ENCODE data around the gene MSL3. TPM values are rescaled to one million over a fixed set of nuclear protein-coding genes. Genes with fewer than 3 reads are reported as not detected.

Gene MSL3
- total and polyA plus RNA-seq, 5 donors from 2014 or later = 80.0 to 123 (median 101) TPM

- Histone ChIP-seq H3K4me3 (ENCODE audit: low read depth, low read length) (no peak overlapping the region), H3K27ac (ENCODE audit: insufficient read depth, low read length, poor library complexity, severe bottlenecking) (no peak overlapping the region), H3K4me1 (ENCODE audit: control insufficient read depth, insufficient read depth, low read length, poor library complexity, severe bottlenecking) (peaks cover 7% of the 10 kb centered on the region), H3K9me3 (ENCODE audit: control insufficient read depth in 2 of 2, low read length in 2 of 2) (no peaks in the 10 kb centered on the region), H3K27me3 (ENCODE audit: control insufficient read depth, insufficient read depth, low read length) (no peaks in the 10 kb centered on the region), H3K36me3 (ENCODE audit: control insufficient read depth, insufficient read depth, low read length) (no peaks in the 10 kb centered on the region)
- peak overlapping the region in 2 of 4 donors; percentile 75 to 81 for H3K4me3 Mint-ChIP-seq
- peaks cover 0 to 14% (median 7%) of the 10 kb centered on the region in 4 donors for H3K4me1 Mint-ChIP-seq
- DNase-seq (no peak), ATAC-seq (ENCODE audit: low read depth in 2 of 2) (no peak)
- no peak overlapping the region for H3K27ac Mint-ChIP-seq
- H3K9me3 Mint-ChIP-seq = peaks cover 0 to 4% (median 0%) of the 10 kb centered on the region in 7 donors
- no peaks in the 10 kb centered on the region for H3K36me3 Mint-ChIP-seq
- peaks cover 9% of the 10 kb centered on the region for H3K27me3 Mint-ChIP-seq
Measured at GRCh38 chrX:11754958-11755645, 2.9 kb upstream of the MSL3 start.

GRCh38 chrX:11755724-11756123, 2.3 kb upstream of the MSL3 start:
- peaks cover 0 to 4% (median 0%) of the 10 kb centered on the region in 7 donors for H3K9me3 Mint-ChIP-seq
- H3K27me3 Mint-ChIP-seq = peaks cover 9% of the 10 kb centered on the region
- H3K4me3 Mint-ChIP-seq = peak overlapping the region; percentile 12 to 86 (median 67)
- DNase-seq (no peak), ATAC-seq (ENCODE audit: low read depth in 2 of 2) (no peak)
- no peaks in the 10 kb centered on the region for H3K36me3 ChIP-seq (ENCODE audit: control insufficient read depth, insufficient read depth, low read length)
- no peaks in the 10 kb centered on the region for H3K9me3 ChIP-seq (ENCODE audit: control insufficient read depth in 2 of 2, low read length in 2 of 2)
- peaks cover 9% of the 10 kb centered on the region for H3K4me1 ChIP-seq (ENCODE audit: control insufficient read depth, insufficient read depth, low read length, poor library complexity, severe bottlenecking)
- H3K27ac Mint-ChIP-seq = no peak overlapping the region
- H3K27me3 ChIP-seq (ENCODE audit: control insufficient read depth, insufficient read depth, low read length) = no peaks in the 10 kb centered on the region
- H3K4me3 ChIP-seq (ENCODE audit: low read depth, low read length) = no peak overlapping the region
- no peaks in the 10 kb centered on the region for H3K36me3 Mint-ChIP-seq
- H3K27ac ChIP-seq (ENCODE audit: insufficient read depth, low read length, poor library complexity, severe bottlenecking) = no peak overlapping the region
- peaks cover 0 to 16% (median 9%) of the 10 kb centered on the region in 4 donors for H3K4me1 Mint-ChIP-seq

- Mint-ChIP-seq H3K4me1 (peaks cover 0 to 22% (median 12%) of the 10 kb centered on the region in 4 donors), H3K27me3 (peaks cover 9% of the 10 kb centered on the region), H3K36me3 (peaks cover 3% of the 10 kb centered on the region), H3K27ac (peak overlapping the region in 2 of 3 donors; percentile 42 to 80), H3K4me3 (peak overlapping the region; percentile 67 to 89 (median 78)), H3K9me3 (peaks cover 0 to 4% (median 0%) of the 10 kb centered on the region in 7 donors)
- Histone ChIP-seq H3K4me1 (ENCODE audit: control insufficient read depth, insufficient read depth, low read length, poor library complexity, severe bottlenecking) (peaks cover 16% of the 10 kb centered on the region), H3K9me3 (ENCODE audit: control insufficient read depth in 2 of 2, low read length in 2 of 2) (no peaks in the 10 kb centered on the region), H3K4me3 (ENCODE audit: low read depth, low read length) (no peak overlapping the region), H3K27me3 (ENCODE audit: control insufficient read depth, insufficient read depth, low read length) (no peaks in the 10 kb centered on the region), H3K36me3 (ENCODE audit: control insufficient read depth, insufficient read depth, low read length) (no peaks in the 10 kb centered on the region), H3K27ac (ENCODE audit: insufficient read depth, low read length, poor library complexity, severe bottlenecking) (no peak overlapping the region)
- no peak for DNase-seq
- ATAC-seq (ENCODE audit: low read depth in 2 of 2) = no peak
Measured at GRCh38 chrX:11756354-11757318, 1.4 kb upstream of the MSL3 start.

DNA sequence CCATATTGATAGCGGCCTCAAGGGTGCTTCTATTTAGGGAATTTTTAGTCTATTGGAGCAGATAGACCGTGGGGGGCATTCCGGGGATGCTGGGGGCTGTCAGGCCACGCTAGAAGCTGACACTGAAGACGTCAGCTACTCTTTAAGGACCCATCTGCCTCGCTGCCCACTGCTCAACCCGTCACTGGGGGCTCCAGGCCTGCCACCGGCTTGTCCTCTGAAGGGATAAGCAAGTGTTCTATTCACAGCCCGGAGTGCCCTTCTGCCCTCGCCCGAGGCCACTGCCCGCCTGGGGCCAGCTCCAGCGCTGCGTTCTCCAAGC, 679 bp upstream of the MSL3 start:
- Histone ChIP-seq H3K27ac (ENCODE audit: insufficient read depth, low read length, poor library complexity, severe bottlenecking) (peak overlapping the region; percentile 33), H3K4me3 (ENCODE audit: low read depth, low read length) (no peak overlapping the region), H3K36me3 (ENCODE audit: control insufficient read depth, insufficient read depth, low read length) (peaks cover 3% of the 10 kb centered on the region), H3K9me3 (ENCODE audit: control insufficient read depth in 2 of 2, low read length in 2 of 2) (no peaks in the 10 kb centered on the region), H3K4me1 (ENCODE audit: control insufficient read depth, insufficient read depth, low read length, poor library complexity, severe bottlenecking) (peaks cover 21% of the 10 kb centered on the region), H3K27me3 (ENCODE audit: control insufficient read depth, insufficient read depth, low read length) (no peaks in the 10 kb centered on the region)
- Mint-ChIP-seq H3K9me3 (peaks cover 0 to 4% (median 0%) of the 10 kb centered on the region in 7 donors), H3K36me3 (peaks cover 8% of the 10 kb centered on the region), H3K27me3 (peaks cover 9% of the 10 kb centered on the region), H3K4me3 (peak overlapping the region; percentile 67 to 89 (median 78)), H3K27ac (peak overlapping the region in 1 of 3 donors; percentile 74), H3K4me1 (peaks cover 3 to 29% (median 12%) of the 10 kb centered on the region in 4 donors)
- ATAC-seq (ENCODE audit: low read depth in 2 of 2) (no peak), DNase-seq (no peak)

- H3K4me1 ChIP-seq (ENCODE audit: control insufficient read depth, insufficient read depth, low read length, poor library complexity, severe bottlenecking) = peaks cover 34% of the 10 kb centered on the region
- H3K4me3 Mint-ChIP-seq = peak overlapping the region; percentile 91 to 100 (median 94)
- peaks cover 9% of the 10 kb centered on the region for H3K27me3 Mint-ChIP-seq
- peaks cover 11% of the 10 kb centered on the region for H3K36me3 ChIP-seq (ENCODE audit: control insufficient read depth, insufficient read depth, low read length)
- ATAC-seq (ENCODE audit: low read depth in 2 of 2) (peak; percentile 72 to 73), DNase-seq (peak; percentile 82 to 89 (median 87))
- no peaks in the 10 kb centered on the region for H3K9me3 ChIP-seq (ENCODE audit: control insufficient read depth in 2 of 2, low read length in 2 of 2)
- no peaks in the 10 kb centered on the region for H3K27me3 ChIP-seq (ENCODE audit: control insufficient read depth, insufficient read depth, low read length)
- H3K9me3 Mint-ChIP-seq = peaks cover 0 to 3% (median 0%) of the 10 kb centered on the region in 7 donors
- H3K27ac Mint-ChIP-seq = peak overlapping the region; percentile 94 to 99 (median 94)
- peaks cover 18% of the 10 kb centered on the region for H3K36me3 Mint-ChIP-seq
- peak overlapping the region; percentile 90 for H3K27ac ChIP-seq (ENCODE audit: insufficient read depth, low read length, poor library complexity, severe bottlenecking)
- H3K4me1 Mint-ChIP-seq = peaks cover 9 to 40% (median 15%) of the 10 kb centered on the region in 4 donors
- H3K4me3 ChIP-seq (ENCODE audit: low read depth, low read length) = peak overlapping the region; percentile 98
Measured at GRCh38 chrX:11758400-11759171, 549 bp downstream of the MSL3 start.

GRCh38 chrX:11759172-11759460, 1.1 kb downstream of the MSL3 start:
- H3K4me1 Mint-ChIP-seq = peaks cover 11 to 45% (median 18%) of the 10 kb centered on the region in 4 donors
- DNase-seq = no peak
- H3K9me3 ChIP-seq (ENCODE audit: control insufficient read depth in 2 of 2, low read length in 2 of 2) = no peaks in the 10 kb centered on the region
- H3K27ac ChIP-seq (ENCODE audit: insufficient read depth, low read length, poor library complexity, severe bottlenecking) = peak overlapping the region; percentile 90
- peak overlapping the region; percentile 98 for H3K4me3 ChIP-seq (ENCODE audit: low read depth, low read length)
- no peaks in the 10 kb centered on the region for H3K27me3 ChIP-seq (ENCODE audit: control insufficient read depth, insufficient read depth, low read length)
- peaks cover 39% of the 10 kb centered on the region for H3K4me1 ChIP-seq (ENCODE audit: control insufficient read depth, insufficient read depth, low read length, poor library complexity, severe bottlenecking)
- ATAC-seq (ENCODE audit: low read depth in 2 of 2) = no peak
- H3K4me3 Mint-ChIP-seq = peak overlapping the region; percentile 91 to 100 (median 94)
- peaks cover 9% of the 10 kb centered on the region for H3K27me3 Mint-ChIP-seq
- H3K36me3 ChIP-seq (ENCODE audit: control insufficient read depth, insufficient read depth, low read length) = peaks cover 16% of the 10 kb centered on the region
- peaks cover 23% of the 10 kb centered on the region for H3K36me3 Mint-ChIP-seq
- H3K27ac Mint-ChIP-seq = peak overlapping the region; percentile 94 to 99 (median 94)
- H3K9me3 Mint-ChIP-seq = peaks cover 0 to 2% (median 0%) of the 10 kb centered on the region in 7 donors

Measured in CD4-positive, CD25-positive, alpha-beta regulatory T cell (primary cell).